Upper lobe of left lung (tissue), 6 donors: ENCODE results near the gene AJUBA. TPM values are rescaled to one million over a fixed set of nuclear protein-coding genes. Genes with fewer than 3 reads are reported as not detected.
"Not testable (repeated sequence)": the region's sequence is repeated elsewhere in the genome, so short reads cannot be mapped to it uniquely, and the experiment has no call there.

Experiments used
- ATAC-seq, 2 donors: fragments of 200-7000 bp; cut with Tn5 transposase; one replicate each; pipeline ENCODE4 v1.9.1; 2022; ENCODE audit warnings: mild to moderate bottlenecking in 2 of 2, moderate library complexity in 2 of 2; ENCODE audit not compliant: low FRiP score in 2 of 2
- DNase-seq, 2 donors: peaks; one replicate each; pipeline ENCODE4 v3.0.0-alpha.2; 2019 to 2020
- H3K27ac ChIP-seq, 4 donors: fragments of 200-600 bp; sonication (generic); one replicate each; pipeline ENCODE4 v1.5.1; 2016 to 2019
- H3K27me3 ChIP-seq, 4 donors: fragments of 200-600 bp; sonication (generic); one replicate each; pipeline ENCODE4 v1.5.1; 2017 to 2019
- H3K36me3 ChIP-seq, 4 donors: fragments of 200-600 bp; sonication (generic); one replicate each; pipeline ENCODE4 v1.5.1; 2016 to 2019
- H3K4me1 ChIP-seq, 4 donors: fragments of 200-600 bp; sonication (generic); one replicate each; pipeline ENCODE4 v1.5.1; 2018 to 2019
- H3K4me3 ChIP-seq, 4 donors: fragments of 200-600 bp; sonication (generic); one replicate each; pipeline ENCODE4 v1.5.1; 2017 to 2019; ENCODE audit warnings: mild to moderate bottlenecking in 2 of 4, moderate library complexity in 1 of 4
- H3K9me3 ChIP-seq, 4 donors: fragments of 200-600 bp; sonication (generic); one replicate each; pipeline ENCODE4 v1.5.1; 2018 to 2019
- EP300 ChIP-seq, 4 donors: sonication (generic); formaldehyde crosslinking; IDR thresholded peaks; one replicate each; pipeline ENCODE4 v1.5.1; 2017; ENCODE audit warnings: antibody characterized with exemption in 4 of 4, control low read depth in 2 of 4
- POLR2A ChIP-seq, 4 donors: fragments of 450-650 bp; IDR thresholded peaks; one replicate each; pipeline ENCODE4 v1.5.1; 2016 to 2017; ENCODE audit warnings: antibody characterized with exemption in 4 of 4, mild to moderate bottlenecking in 2 of 4
- POLR2AphosphoS5 ChIP-seq, 2 donors: sonication (generic); formaldehyde crosslinking; IDR thresholded peaks; one replicate each; pipeline ENCODE4 v1.5.1; 2017; ENCODE audit warnings: antibody characterized with exemption in 2 of 2
- WGBS, 2 donors: methylation state at CpG; one replicate each; pipeline ENCODE4 v1.1.5; 2017 to 2018; 5-methylcytosine and 5-hydroxymethylcytosine counted together
- total RNA-seq, 6 donors: library from RNA; depleted of rRNA in 4 of 6; stranded (reverse); fragments of >200 nt in 4 of 6; gene quantifications; one replicate each; pipeline versions ENCODE4 v1.1.0 to v1.2.1, GENCODE V29; 2016 to 2021
- TF ChIP-seq, protein P1 (sequence below), 6 experiments: fragments of 450-650 bp in 4 of 6; fragments of 200-600 bp in 2 of 6; sonication (generic) in 2 of 6; IDR thresholded peaks; one replicate each; pipeline ENCODE4 v1.5.1; 2016 to 2019; ENCODE audit warnings: antibody characterized with exemption in 6 of 6
- donor health status: DM: no; HTN: no; CAD: no; lungs with moderate emphysema.
- donor health status: DM: no; HTN: yes; CAD: no; lungs with severe emphysema.

AJUBA gene
- total RNA-seq, 6 donors from 2014 or later: 34.4 to 50.3 (median 39.5) TPM

GRCh38 chr14:22971152-22971551 lies 11.2 kb downstream of the AJUBA start:
- Histone ChIP-seq H3K27me3 (no peaks in the 10 kb centered on the region), H3K4me3 (no peak overlapping the region), H3K9me3 (no peaks in the 10 kb centered on the region), H3K36me3 (peaks cover 0 to 4% (median 2%) of the 10 kb centered on the region in 4 donors), H3K4me1 (peaks cover 0 to 10% (median 3%) of the 10 kb centered on the region in 4 donors), H3K27ac (no peak overlapping the region)
- WGBS, 2 donors: 95 to 97% methylated on average over 1 of the region's 1 CpG
- no peak for ATAC-seq
- no peak for TF ChIP-seq POLR2A (IDR thresholded peaks at IDR 0.05)
- TF ChIP-seq POLR2AphosphoS5 (IDR thresholded peaks at IDR 0.05): no peak
- TF ChIP-seq, protein P1, sequence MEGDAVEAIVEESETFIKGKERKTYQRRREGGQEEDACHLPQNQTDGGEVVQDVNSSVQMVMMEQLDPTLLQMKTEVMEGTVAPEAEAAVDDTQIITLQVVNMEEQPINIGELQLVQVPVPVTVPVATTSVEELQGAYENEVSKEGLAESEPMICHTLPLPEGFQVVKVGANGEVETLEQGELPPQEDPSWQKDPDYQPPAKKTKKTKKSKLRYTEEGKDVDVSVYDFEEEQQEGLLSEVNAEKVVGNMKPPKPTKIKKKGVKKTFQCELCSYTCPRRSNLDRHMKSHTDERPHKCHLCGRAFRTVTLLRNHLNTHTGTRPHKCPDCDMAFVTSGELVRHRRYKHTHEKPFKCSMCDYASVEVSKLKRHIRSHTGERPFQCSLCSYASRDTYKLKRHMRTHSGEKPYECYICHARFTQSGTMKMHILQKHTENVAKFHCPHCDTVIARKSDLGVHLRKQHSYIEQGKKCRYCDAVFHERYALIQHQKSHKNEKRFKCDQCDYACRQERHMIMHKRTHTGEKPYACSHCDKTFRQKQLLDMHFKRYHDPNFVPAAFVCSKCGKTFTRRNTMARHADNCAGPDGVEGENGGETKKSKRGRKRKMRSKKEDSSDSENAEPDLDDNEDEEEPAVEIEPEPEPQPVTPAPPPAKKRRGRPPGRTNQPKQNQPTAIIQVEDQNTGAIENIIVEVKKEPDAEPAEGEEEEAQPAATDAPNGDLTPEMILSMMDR (IDR thresholded peaks at IDR 0.05): no peak
- TF ChIP-seq EP300 (IDR thresholded peaks at IDR 0.05): no peak
- no peak for DNase-seq

- DNase-seq: no peak
- no peak overlapping the region for H3K27ac ChIP-seq
- H3K4me1 ChIP-seq: no peaks in the 10 kb centered on the region
- ATAC-seq: no peak
- H3K4me3 ChIP-seq: no peak overlapping the region
- TF ChIP-seq POLR2A (IDR thresholded peaks at IDR 0.05): no peak
- TF ChIP-seq POLR2AphosphoS5 (IDR thresholded peaks at IDR 0.05): no peak
- TF ChIP-seq, protein P1 (IDR thresholded peaks at IDR 0.05): no peak
- no peaks in the 10 kb centered on the region for H3K9me3 ChIP-seq
- H3K27me3 ChIP-seq: no peaks in the 10 kb centered on the region
- H3K36me3 ChIP-seq: no peaks in the 10 kb centered on the region
- WGBS, 2 donors: 64 to 69% methylated on average over 4 of the region's 4 CpGs
These were observed 15.5 kb downstream of the AJUBA start for GRCh38 chr14:22966783-22967269.

- H3K27ac ChIP-seq, H3K4me1 ChIP-seq, ATAC-seq, H3K27me3 ChIP-seq, H3K36me3 ChIP-seq, H3K9me3 ChIP-seq, H3K4me3 ChIP-seq: not testable (repeated sequence)
- peak in 1 of 2 donors; percentile 60 for DNase-seq
- 71 to 74% methylated on average over 14 to 15 of the region's 15 CpGs for WGBS, 2 donors
These were observed 16.2 kb downstream of the AJUBA start for GRCh38 chr14:22965916-22966782.

DNA sequence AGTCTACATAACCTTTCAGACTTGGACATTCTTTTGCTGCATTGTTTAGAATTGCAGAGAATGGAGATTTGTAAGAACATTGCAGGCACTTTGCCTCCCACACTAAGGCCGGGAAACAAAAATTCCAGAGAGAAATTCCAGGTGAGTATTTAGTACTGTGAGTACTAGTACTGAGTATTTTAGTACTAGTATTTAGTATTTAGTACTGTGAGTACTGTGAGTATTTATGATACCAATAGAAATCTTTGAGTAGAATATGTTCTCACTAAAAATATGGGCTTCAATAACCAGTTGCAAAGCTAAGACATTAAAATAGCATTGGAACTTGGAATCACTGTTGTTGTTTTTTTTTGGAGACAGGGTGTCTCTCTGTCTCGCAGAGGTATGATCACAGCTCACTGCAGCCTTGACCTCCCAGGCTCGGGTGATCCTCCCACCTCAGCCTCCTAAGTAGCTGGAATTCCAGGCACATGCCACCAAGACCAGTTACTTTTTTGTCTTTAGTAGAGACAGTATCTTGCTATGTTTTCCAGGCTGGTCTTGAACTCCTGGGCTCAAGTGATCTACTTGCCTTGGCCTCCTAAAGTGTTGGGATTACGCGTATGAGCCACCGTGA lies 20.2 kb downstream of the AJUBA start:
- H3K4me3 ChIP-seq: no peak overlapping the region
- no peak overlapping the region for H3K27ac ChIP-seq
- H3K4me1 ChIP-seq: peaks cover 2 to 5% (median 3%) of the 10 kb centered on the region in 4 donors
- H3K9me3 ChIP-seq: no peaks in the 10 kb centered on the region
- DNase-seq (no peak), ATAC-seq (no peak)
- no peaks in the 10 kb centered on the region for H3K36me3 ChIP-seq
- H3K27me3 ChIP-seq: no peaks in the 10 kb centered on the region
- TF ChIP-seq POLR2A (IDR thresholded peaks at IDR 0.05) (no peak), POLR2AphosphoS5 (IDR thresholded peaks at IDR 0.05) (no peak), EP300 (IDR thresholded peaks at IDR 0.05) (no peak)
- TF ChIP-seq, protein P1 (IDR thresholded peaks at IDR 0.05): no peak
- WGBS, 2 donors: 93 to 96% methylated on average over 6 of the region's 6 CpGs

DNA sequence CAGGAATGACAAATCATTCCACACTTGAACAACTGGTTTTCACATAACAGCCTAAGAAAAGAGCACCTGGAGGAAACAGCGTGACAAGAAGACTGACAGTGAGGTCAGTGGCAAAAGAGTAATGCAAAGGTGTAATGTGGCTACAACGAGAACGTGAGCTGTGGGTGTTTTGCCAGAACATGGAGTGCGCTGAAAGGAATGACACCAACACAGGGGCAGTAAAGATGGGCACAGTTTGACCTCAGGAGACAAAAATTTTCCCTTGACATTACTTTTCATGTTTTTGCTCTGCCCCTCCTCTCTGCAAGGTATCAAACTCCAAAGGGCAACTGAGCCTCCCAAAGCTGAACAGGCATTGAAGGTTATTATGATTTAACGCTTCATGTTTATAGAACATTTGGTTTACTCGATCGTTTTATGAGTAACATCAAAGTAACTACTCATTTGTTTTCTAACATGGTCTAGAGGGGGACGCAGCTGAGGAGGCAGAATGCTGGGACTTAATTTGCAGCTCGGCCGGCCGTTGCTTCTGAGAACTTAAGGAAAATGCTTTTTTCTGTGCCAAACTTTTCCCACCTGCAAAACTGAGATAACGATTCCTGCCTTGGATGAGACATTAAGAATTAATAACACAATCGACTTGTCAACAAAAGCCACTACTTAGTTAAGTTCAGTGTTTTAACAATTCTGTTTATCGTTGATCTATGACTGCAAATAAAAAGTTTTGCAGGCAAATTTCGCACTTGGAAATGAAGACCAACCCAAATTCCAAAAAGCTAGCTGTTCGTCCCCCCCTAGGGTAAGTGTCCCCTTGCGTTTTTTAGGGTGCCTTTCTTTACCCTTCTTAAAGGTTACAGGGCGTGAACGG lies 26.4 kb downstream of the AJUBA start:
- Histone ChIP-seq H3K27ac (peak overlapping the region; percentile 93 to 97 (median 96)), H3K36me3 (peaks cover 0 to 27% (median 6%) of the 10 kb centered on the region in 4 donors), H3K4me3 (peak overlapping the region; percentile 34 to 68 (median 61)), H3K4me1 (peaks cover 14 to 21% (median 16%) of the 10 kb centered on the region in 4 donors), H3K27me3 (no peaks in the 10 kb centered on the region), H3K9me3 (no peaks in the 10 kb centered on the region)
- 21 to 25% methylated on average over 19 of the region's 19 CpGs for WGBS, 2 donors
- ATAC-seq (no peak), DNase-seq (no peak)
- TF ChIP-seq EP300 (IDR thresholded peaks at IDR 0.05) (no peak), POLR2AphosphoS5 (IDR thresholded peaks at IDR 0.05) (no peak), POLR2A (IDR thresholded peaks at IDR 0.05) (no peak)
- TF ChIP-seq, protein P1 (IDR thresholded peaks at IDR 0.05): no peak
